ENCODE data around the gene SLC25A43.
"Not testable (repeated sequence)": the region's sequence is repeated elsewhere in the genome, so short reads cannot be mapped to it uniquely, and the experiment has no call there.

SLC25A43 gene

DNA sequence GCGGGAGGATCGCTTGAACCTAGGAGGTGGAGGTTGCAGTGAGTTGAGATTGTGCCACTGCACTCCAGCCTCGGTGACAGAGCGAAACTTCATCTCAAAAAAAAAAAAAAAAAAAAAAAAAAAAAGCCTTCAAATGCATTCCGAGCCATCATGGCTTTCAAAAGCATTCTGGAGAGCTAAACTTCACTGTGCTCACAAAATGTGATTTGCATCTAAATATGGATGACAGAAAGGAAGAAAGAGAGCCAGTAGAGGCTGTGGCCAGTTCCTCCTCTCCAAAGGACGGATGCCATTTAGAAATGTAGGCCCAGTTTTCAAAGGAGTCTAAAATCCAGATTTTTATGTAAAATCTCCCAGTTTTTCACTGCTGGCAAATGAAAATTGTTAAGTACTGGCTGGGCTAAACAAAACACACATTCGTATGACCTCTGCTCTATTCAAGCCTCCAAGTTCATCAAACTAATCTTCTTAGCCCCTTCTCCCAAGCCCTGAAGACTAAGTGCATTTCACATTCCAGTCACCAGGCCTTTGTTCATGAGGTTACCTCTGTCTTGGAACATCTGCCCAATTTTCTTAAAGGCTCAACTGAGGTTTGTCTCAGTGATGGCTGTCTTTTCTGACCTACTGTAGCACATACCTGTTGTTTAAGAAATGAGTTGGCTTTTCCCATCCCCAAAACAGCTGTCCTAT, 22.0 kb downstream of the SLC25A43 start:
- H3K4me3 ChIP-seq (ENCODE audit: low read depth, low read length), result no peak overlapping the region
- TF ChIP-seq, protein P1, sequence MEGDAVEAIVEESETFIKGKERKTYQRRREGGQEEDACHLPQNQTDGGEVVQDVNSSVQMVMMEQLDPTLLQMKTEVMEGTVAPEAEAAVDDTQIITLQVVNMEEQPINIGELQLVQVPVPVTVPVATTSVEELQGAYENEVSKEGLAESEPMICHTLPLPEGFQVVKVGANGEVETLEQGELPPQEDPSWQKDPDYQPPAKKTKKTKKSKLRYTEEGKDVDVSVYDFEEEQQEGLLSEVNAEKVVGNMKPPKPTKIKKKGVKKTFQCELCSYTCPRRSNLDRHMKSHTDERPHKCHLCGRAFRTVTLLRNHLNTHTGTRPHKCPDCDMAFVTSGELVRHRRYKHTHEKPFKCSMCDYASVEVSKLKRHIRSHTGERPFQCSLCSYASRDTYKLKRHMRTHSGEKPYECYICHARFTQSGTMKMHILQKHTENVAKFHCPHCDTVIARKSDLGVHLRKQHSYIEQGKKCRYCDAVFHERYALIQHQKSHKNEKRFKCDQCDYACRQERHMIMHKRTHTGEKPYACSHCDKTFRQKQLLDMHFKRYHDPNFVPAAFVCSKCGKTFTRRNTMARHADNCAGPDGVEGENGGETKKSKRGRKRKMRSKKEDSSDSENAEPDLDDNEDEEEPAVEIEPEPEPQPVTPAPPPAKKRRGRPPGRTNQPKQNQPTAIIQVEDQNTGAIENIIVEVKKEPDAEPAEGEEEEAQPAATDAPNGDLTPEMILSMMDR (conservative IDR thresholded peaks at IDR 0.05; ENCODE audit: low read depth, low read length), result no peak

DNA sequence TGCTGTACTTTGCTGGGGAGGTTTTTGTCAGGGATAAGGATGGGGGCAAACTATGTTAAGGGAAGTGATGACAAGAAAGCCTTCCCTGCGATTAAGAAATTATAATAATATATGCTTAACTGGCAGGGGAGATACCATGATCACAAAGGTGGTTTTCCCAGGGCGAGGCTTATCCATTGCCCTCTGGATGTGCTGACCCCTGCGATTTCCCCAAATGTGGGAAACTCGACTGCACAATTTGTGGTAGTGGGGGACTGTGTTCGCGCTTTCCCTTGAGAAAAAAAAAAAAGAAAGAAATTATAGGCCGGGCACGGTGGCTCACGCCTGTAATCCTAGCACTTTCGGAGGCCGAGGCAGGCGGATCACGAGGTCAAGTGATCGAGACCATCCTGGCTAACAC, 24.5 kb downstream of the SLC25A43 start:
- no peak for DNase-seq (ENCODE audit: low read depth)
- H3K4me3 ChIP-seq (ENCODE audit: low read depth, low read length), result no peak overlapping the region
- TF ChIP-seq, protein P1 (conservative IDR thresholded peaks at IDR 0.05; ENCODE audit: low read depth, low read length), result no peak

More for the DNA sequence above, 22.0 kb downstream of the SLC25A43 start:
- DNase-seq (ENCODE audit: low read depth), result no peak

DNA sequence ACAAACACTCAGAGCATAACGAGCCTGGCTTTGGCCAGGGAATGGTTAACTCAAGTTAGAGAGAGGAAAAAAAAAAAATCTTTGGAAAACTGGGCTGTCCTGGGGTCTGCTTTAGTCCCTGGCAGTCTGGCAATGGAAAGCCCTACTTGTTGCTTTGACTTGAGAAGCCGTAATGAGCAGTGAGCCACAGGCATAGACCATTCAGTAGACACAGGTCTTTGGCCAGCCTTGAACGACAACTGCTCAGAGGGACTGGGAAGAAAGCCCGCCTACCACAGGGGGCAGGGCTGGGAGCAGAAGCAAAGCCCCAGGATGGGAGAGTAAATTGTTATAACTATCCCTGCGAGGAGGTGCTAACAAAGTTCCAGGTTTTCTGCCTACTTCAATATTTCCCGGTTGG, 25.9 kb downstream of the SLC25A43 start:
- DNase-seq (ENCODE audit: low read depth), result no peak
- TF ChIP-seq, protein P1 (conservative IDR thresholded peaks at IDR 0.05; ENCODE audit: low read depth, low read length), result no peak
- no peak overlapping the region for H3K4me3 ChIP-seq (ENCODE audit: low read depth, low read length)

DNA sequence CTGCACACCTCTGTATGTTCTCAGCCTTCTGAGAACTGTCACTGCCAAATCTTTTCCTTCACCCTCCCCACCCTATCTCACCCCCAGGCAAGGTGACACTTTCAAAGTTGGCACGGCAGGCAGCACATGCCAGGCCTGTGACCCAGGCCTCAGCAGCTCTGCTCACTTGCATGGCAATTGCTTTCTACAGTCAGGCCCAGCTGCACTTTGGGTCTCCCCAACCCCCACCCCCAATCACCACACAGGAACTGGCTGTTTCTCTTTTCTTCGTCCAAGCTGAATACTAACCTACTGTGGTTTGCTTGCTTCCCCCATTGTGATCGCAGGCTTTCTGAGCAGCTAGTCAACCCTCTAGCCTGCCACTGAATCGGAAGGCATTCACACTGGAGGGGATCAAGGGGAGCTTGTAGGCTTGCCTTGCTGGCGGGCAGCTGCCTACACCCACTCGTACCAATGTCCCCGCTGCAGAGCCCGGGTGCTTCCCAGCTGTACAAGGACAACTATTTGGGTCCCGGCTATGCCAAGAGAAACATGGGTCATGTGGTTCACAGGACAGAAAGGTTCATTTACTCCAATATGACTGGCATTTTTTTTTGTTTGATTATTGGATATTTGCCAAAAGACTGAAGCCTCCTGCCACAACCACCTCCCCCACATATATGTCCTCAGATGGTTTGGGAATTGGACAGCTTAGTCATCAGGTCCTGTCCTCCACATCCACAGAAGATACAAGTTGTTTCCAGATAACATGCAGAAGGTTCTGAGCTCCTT, 28.1 kb downstream of the SLC25A43 start:
- DNase-seq (ENCODE audit: low read depth), result peak; percentile 37
- TF ChIP-seq, protein P1 (conservative IDR thresholded peaks at IDR 0.05; ENCODE audit: low read depth, low read length), result no peak
- no peak overlapping the region for H3K4me3 ChIP-seq (ENCODE audit: low read depth, low read length)

DNA sequence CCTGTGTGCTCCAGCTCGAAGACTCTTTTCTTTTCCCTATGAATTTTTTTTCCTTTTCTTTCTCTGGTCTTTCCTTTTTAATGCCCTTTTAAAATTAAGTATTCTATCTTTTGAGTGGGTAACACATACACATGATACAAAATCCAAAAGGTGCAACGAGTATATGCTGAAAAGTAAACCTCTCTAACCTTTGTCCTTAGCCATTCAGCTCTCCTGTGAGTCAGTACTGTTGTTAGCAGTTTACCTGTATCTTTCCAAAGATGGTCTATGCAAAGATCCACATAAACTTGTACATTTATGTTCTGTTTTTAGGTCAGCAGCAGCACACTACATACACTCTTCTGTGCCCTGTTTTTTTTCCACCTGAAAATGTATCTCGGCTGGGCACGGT, 28.7 kb downstream of the SLC25A43 start:
- H3K4me3 ChIP-seq (ENCODE audit: low read depth, low read length), result no peak overlapping the region
- TF ChIP-seq, protein P1 (conservative IDR thresholded peaks at IDR 0.05; ENCODE audit: low read depth, low read length), result no peak
- DNase-seq (ENCODE audit: low read depth), result no peak

DNA sequence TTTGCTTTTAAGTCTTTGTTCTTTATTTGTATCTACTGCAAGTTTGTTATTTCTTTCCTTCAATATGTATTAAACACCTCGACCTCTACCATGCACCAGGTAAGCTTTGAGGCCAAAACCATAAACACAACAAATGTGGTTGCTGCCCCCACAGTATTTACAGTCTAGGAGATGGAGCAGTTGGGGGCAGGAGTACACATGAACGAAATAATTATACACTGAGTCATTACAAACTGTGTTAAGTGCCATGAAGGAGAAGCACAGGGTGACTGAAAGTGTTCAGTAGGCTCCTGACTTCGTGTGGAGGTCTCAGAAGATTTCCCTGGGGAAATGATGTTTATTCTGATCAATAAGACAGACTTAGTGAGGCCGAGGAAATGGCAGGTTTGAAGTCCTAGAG, 30.3 kb downstream of the SLC25A43 start:
- peak; percentile 35 for DNase-seq (ENCODE audit: low read depth)
- no peak overlapping the region for H3K4me3 ChIP-seq (ENCODE audit: low read depth, low read length)
- TF ChIP-seq, protein P1 (conservative IDR thresholded peaks at IDR 0.05; ENCODE audit: low read depth, low read length), result no peak

DNA sequence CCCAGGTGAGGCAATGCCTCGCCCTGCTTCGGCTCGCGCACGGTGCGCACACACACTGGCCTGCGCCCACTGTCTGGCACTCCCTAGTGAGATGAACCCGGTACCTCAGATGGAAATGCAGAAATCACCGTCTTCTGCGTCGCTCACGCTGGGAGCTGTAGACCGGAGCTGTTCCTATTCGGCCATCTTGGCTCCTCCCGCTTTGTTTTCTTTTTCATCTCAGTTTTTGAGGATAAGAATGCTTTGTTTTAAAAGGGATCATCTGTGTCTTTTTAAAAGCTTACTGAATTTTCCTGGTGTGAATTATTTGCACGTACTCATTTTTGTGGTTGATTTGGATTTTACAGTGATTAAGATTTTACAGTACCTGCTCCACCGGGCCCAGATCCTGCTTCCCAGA, 42.2 kb downstream of the SLC25A43 start:
- not testable (repeated sequence) for H3K4me3 ChIP-seq (ENCODE audit: low read depth, low read length); DNase-seq (ENCODE audit: low read depth)
